GM18951 (cell line): ENCODE measurements around the gene RYK.

ENCODE experiments used
- POLR2A ChIP-seq: IDR thresholded peaks from 4 replicates; pipeline ENCODE4 v1.6.1; 2011; ENCODE audit warnings: mild to moderate bottlenecking; ENCODE audit not compliant: insufficient read length, insufficient read depth; ENCODE audit errors: extremely low read depth
- in situ Hi-C: fragments of 300-500 bp; cut with MboI; formaldehyde crosslinking; loops from one replicate; pipeline ENCODE4 v1.12.0; 2022; ENCODE audit warnings: low sequenced_read_pairs, mixed read lengths, inconsistent platforms; ENCODE audit not compliant: unreplicated experiment

The RYK gene

GRCh38 chr3:134190250-134190649 is 60.4 kb downstream of the RYK start:
- in situ Hi-C loops = no loop called here
- no peak for TF ChIP-seq POLR2A

GRCh38 chr3:134189849-134190248 is 60.8 kb downstream of the RYK start:
- no peak for TF ChIP-seq POLR2A
- in situ Hi-C loops = no loop called here

GRCh38 chr3:134186391-134186790 is 64.3 kb downstream of the RYK start:
- TF ChIP-seq POLR2A = no peak
- in situ Hi-C loops = no loop called here

GRCh38 chr3:134180761-134181160 is 69.9 kb downstream of the RYK start:
- no peak for TF ChIP-seq POLR2A
- in situ Hi-C loops = no loop called here

- in situ Hi-C loops = no loop called here
- TF ChIP-seq POLR2A = no peak
Observed at GRCh38 chr3:134179508-134179907, 71.2 kb downstream of the RYK start.

- in situ Hi-C loops = no loop called here
- no peak for TF ChIP-seq POLR2A
Observed at GRCh38 chr3:134163096-134163495, 87.6 kb downstream of the RYK start.

- no peak for TF ChIP-seq POLR2A
- in situ Hi-C loops = no loop called here
Observed at GRCh38 chr3:134161898-134162615, 88.6 kb downstream of the RYK start.

- TF ChIP-seq POLR2A = no peak
- in situ Hi-C loops = no loop called here
Observed at GRCh38 chr3:134155446-134155845, 95.2 kb downstream of the RYK start.

GRCh38 chr3:134153761-134154160 is 96.9 kb downstream of the RYK start:
- no peak for TF ChIP-seq POLR2A
- in situ Hi-C loops = no loop called here

GRCh38 chr3:134150476-134150875 is 100.2 kb downstream of the RYK start:
- in situ Hi-C loops = no loop called here
- no peak for TF ChIP-seq POLR2A

- in situ Hi-C loops = no loop called here
- no peak for TF ChIP-seq POLR2A
Observed at GRCh38 chr3:134149286-134149685, 101.4 kb downstream of the RYK start.

GRCh38 chr3:134148534-134148933 is 102.1 kb downstream of the RYK start:
- TF ChIP-seq POLR2A = no peak
- in situ Hi-C loops = no loop called here

- no peak for TF ChIP-seq POLR2A
- in situ Hi-C loops = no loop called here
Observed at GRCh38 chr3:134147411-134147810, 103.2 kb downstream of the RYK start.

GRCh38 chr3:134146666-134147065 is 104.0 kb downstream of the RYK start:
- no peak for TF ChIP-seq POLR2A

GRCh38 chr3:134145183-134145582 is 105.5 kb downstream of the RYK start:
- in situ Hi-C loops = no loop called here
- TF ChIP-seq POLR2A = no peak

More at GRCh38 chr3:134146666-134147065, 104.0 kb downstream of the RYK start:
- in situ Hi-C loops = no loop called here
